Measurements from ENCODE around the gene LHFPL5. TPM values are rescaled to one million over a fixed set of nuclear protein-coding genes. Genes with fewer than 3 reads are reported as not detected.

Gene LHFPL5
- total RNA-seq, 2 experiments from 2014 or later = not detected

DNA sequence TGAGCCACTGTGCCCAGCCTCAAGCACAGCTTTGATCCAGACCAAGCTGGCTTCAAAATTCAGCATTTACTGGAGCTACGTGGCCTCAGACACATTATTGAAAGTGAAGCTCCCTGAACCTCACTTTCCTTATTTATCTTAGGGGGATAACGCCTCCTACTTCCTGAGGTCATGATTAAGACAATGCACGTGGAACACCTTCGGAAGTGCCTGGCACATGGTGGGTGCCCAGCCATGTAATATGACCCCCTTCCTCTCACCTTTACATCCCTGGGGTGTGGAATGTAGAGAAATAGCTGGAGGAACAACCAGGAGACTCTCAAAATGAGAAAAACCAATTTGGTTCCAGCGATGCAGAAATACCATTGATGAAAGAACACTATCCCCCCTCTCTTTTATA is 6.4 kb upstream of the LHFPL5 start:
- H3K9me2 ChIP-seq (ENCODE audit: insufficient read depth, low read length) = no peaks in the 10 kb centered on the region
- no peak for DNase-seq (ENCODE audit: low spot score)
- TF ChIP-seq, protein P1, sequence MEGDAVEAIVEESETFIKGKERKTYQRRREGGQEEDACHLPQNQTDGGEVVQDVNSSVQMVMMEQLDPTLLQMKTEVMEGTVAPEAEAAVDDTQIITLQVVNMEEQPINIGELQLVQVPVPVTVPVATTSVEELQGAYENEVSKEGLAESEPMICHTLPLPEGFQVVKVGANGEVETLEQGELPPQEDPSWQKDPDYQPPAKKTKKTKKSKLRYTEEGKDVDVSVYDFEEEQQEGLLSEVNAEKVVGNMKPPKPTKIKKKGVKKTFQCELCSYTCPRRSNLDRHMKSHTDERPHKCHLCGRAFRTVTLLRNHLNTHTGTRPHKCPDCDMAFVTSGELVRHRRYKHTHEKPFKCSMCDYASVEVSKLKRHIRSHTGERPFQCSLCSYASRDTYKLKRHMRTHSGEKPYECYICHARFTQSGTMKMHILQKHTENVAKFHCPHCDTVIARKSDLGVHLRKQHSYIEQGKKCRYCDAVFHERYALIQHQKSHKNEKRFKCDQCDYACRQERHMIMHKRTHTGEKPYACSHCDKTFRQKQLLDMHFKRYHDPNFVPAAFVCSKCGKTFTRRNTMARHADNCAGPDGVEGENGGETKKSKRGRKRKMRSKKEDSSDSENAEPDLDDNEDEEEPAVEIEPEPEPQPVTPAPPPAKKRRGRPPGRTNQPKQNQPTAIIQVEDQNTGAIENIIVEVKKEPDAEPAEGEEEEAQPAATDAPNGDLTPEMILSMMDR (conservative IDR thresholded peaks at IDR 0.05; ENCODE audit: low read length) = no peak
- no peak for TF ChIP-seq EZH2phosphoT487 (IDR thresholded peaks at IDR 0.05; ENCODE audit: borderline replicate concordance, low read depth, low read length)
- intact Hi-C loops (cut with micrococcal nuclease; ENCODE audit: unreplicated experiment) = no loop called here
- no peaks in the 10 kb centered on the region for H4K20me1 ChIP-seq (ENCODE audit: insufficient read depth, low read length)
- CTCF ChIA-PET (ENCODE audit: unreplicated experiment) = no interaction called here
- no TSS peak for BruUV-seq (replicated peaks)
- H3K9me3 ChIP-seq (ENCODE audit: low read length) = no peaks in the 10 kb centered on the region
- H3K4me3 ChIP-seq (ENCODE audit: low read depth, low read length, poor library complexity, severe bottlenecking) = no peak overlapping the region
- H3K27ac ChIP-seq (ENCODE audit: low read depth, low read length, poor library complexity, severe bottlenecking) = no peak overlapping the region
- no peaks in the 10 kb centered on the region for H3K4me1 ChIP-seq (ENCODE audit: insufficient read depth, low read length, poor library complexity, severe bottlenecking)
- no peak overlapping the region for H2AFZ ChIP-seq (ENCODE audit: low read length)
- H3K79me2 ChIP-seq (ENCODE audit: insufficient read depth, low read depth, low read length) = no peaks in the 10 kb centered on the region
- H3K4me2 ChIP-seq (ENCODE audit: low read length) = no peak overlapping the region
- POLR2A ChIA-PET = no interaction called here
- no peaks in the 10 kb centered on the region for H3K36me3 ChIP-seq (ENCODE audit: insufficient read depth, low read length)

DNA sequence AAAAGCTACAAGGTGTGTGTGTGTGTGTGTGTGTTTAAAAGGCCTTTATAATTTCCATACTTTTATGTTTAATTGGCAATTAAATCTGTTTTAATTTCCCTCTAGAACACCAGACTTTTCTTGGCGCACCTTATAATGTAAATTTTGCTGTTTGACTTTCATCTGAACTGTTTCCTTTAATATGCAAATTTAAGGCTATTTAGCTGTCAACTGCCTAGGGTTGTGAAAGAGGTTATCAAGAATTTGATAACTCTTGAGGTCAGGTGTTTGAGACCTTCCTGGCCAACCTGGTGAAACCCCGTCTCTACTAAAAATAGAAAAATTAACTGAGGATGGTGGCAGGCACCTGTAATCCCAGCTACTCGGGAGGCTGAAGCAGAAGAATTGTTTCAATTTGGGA is 4.0 kb upstream of the LHFPL5 start:
- no TSS peak for BruUV-seq (replicated peaks)
- no peak for DNase-seq (ENCODE audit: low spot score)
- Histone ChIP-seq H3K36me3 (ENCODE audit: insufficient read depth, low read length) (no peaks in the 10 kb centered on the region), H3K27ac (ENCODE audit: low read depth, low read length, poor library complexity, severe bottlenecking) (no peak overlapping the region), H3K4me1 (ENCODE audit: insufficient read depth, low read length, poor library complexity, severe bottlenecking) (no peaks in the 10 kb centered on the region), H4K20me1 (ENCODE audit: insufficient read depth, low read length) (no peaks in the 10 kb centered on the region), H3K9me2 (ENCODE audit: insufficient read depth, low read length) (no peaks in the 10 kb centered on the region), H3K9me3 (ENCODE audit: low read length) (no peaks in the 10 kb centered on the region), H3K79me2 (ENCODE audit: insufficient read depth, low read depth, low read length) (no peaks in the 10 kb centered on the region), H2AFZ (ENCODE audit: low read length) (no peak overlapping the region), H3K4me2 (ENCODE audit: low read length) (no peak overlapping the region), H3K4me3 (ENCODE audit: low read depth, low read length, poor library complexity, severe bottlenecking) (no peak overlapping the region)
- TF ChIP-seq EZH2phosphoT487 (IDR thresholded peaks at IDR 0.05; ENCODE audit: borderline replicate concordance, low read depth, low read length) = no peak
- TF ChIP-seq, protein P1 (conservative IDR thresholded peaks at IDR 0.05; ENCODE audit: low read length) = no peak
- ChIA-PET POLR2A (interaction anchor here (0.6 to 1.1 kb wide), 2 partner anchors 8 to 1728 kb away, joined by 3 to 5 read pairs; no protein-coding TSS in a partner anchor), CTCF (ENCODE audit: unreplicated experiment) (no interaction called here)
- intact Hi-C loops (cut with micrococcal nuclease; ENCODE audit: unreplicated experiment) = no loop called here

DNA sequence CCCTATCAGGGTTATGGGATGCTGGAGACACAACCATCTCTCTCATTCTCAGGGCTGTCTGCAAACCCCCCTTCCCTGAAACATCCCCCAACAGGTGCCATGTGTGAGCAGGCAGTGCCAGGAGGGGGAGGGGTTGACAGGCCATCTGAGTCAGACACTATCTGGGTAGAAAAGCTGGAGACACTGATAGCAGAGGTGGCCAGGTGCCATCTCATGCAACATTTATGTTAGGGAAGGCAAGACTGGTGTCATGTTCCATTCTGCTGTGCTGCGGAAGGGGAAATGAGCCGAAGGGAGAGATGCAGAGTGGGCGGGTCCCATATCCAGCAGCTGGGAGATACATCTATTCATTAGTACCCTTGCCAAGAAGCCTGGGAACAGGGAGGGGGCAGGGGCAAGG is 3.5 kb downstream of the LHFPL5 start:
- Histone ChIP-seq H3K79me2 (ENCODE audit: insufficient read depth, low read depth, low read length) (no peaks in the 10 kb centered on the region), H3K9me2 (ENCODE audit: insufficient read depth, low read length) (no peaks in the 10 kb centered on the region), H3K9me3 (ENCODE audit: low read length) (no peaks in the 10 kb centered on the region), H3K4me3 (ENCODE audit: low read depth, low read length, poor library complexity, severe bottlenecking) (no peak overlapping the region), H3K4me2 (ENCODE audit: low read length) (no peak overlapping the region), H3K4me1 (ENCODE audit: insufficient read depth, low read length, poor library complexity, severe bottlenecking) (no peaks in the 10 kb centered on the region), H4K20me1 (ENCODE audit: insufficient read depth, low read length) (no peaks in the 10 kb centered on the region), H3K36me3 (ENCODE audit: insufficient read depth, low read length) (no peaks in the 10 kb centered on the region), H2AFZ (ENCODE audit: low read length) (no peak overlapping the region), H3K27ac (ENCODE audit: low read depth, low read length, poor library complexity, severe bottlenecking) (no peak overlapping the region)
- DNase-seq (ENCODE audit: low spot score) = no peak
- intact Hi-C loops (cut with micrococcal nuclease; ENCODE audit: unreplicated experiment) = no loop called here
- ChIA-PET POLR2A (interaction anchor here (0.7 kb wide), 1 partner anchor 26 kb away, joined by 3 read pairs; no protein-coding TSS in a partner anchor), CTCF (ENCODE audit: unreplicated experiment) (interaction anchor here (0.6 kb wide), 1 partner anchor 17 kb away, joined by 3 read pairs; no protein-coding TSS in a partner anchor)
- no TSS peak for BruUV-seq (replicated peaks)
- no peak for TF ChIP-seq EZH2phosphoT487 (IDR thresholded peaks at IDR 0.05; ENCODE audit: borderline replicate concordance, low read depth, low read length)
- TF ChIP-seq, protein P1 (conservative IDR thresholded peaks at IDR 0.05; ENCODE audit: low read length) = no peak

Measured in OCI-LY7 (cell line).